Measurements from ENCODE around the gene ST3GAL4.

- TF ChIP-seq, protein P1, sequence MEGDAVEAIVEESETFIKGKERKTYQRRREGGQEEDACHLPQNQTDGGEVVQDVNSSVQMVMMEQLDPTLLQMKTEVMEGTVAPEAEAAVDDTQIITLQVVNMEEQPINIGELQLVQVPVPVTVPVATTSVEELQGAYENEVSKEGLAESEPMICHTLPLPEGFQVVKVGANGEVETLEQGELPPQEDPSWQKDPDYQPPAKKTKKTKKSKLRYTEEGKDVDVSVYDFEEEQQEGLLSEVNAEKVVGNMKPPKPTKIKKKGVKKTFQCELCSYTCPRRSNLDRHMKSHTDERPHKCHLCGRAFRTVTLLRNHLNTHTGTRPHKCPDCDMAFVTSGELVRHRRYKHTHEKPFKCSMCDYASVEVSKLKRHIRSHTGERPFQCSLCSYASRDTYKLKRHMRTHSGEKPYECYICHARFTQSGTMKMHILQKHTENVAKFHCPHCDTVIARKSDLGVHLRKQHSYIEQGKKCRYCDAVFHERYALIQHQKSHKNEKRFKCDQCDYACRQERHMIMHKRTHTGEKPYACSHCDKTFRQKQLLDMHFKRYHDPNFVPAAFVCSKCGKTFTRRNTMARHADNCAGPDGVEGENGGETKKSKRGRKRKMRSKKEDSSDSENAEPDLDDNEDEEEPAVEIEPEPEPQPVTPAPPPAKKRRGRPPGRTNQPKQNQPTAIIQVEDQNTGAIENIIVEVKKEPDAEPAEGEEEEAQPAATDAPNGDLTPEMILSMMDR (conservative IDR thresholded peaks at IDR 0.05) = no peak
- no peak for TF ChIP-seq EZH2 (IDR thresholded peaks at IDR 0.05; ENCODE audit: low read depth)
Measured at GRCh38 chr11:126403022-126403581, 47.6 kb downstream of the ST3GAL4 start.

All from PC-9 (cell line).